Transverse colon (tissue), 4 donors: ENCODE data around the gene ARHGAP40.

Experiments used
- CTCF ChIP-seq, 5 experiments: fragments of 200-600 bp in 3 of 5; fragments of 450-650 bp in 2 of 5; sonication (generic) in 3 of 5; IDR thresholded peaks; 1 replicate in 2 of 5; 2 replicates in 3 of 5; pipeline ENCODE4 v1.5.1; 2016 to 2017; ENCODE audit warnings: antibody characterized with exemption in 5 of 5, inconsistent platforms in 3 of 5, mild to moderate bottlenecking in 2 of 5, moderate library complexity in 1 of 5
- POLR2A ChIP-seq: fragments of 450-650 bp; IDR thresholded peaks from one replicate; pipeline ENCODE4 v1.6.1; 2016; ENCODE audit warnings: antibody characterized with exemption, mild to moderate bottlenecking, moderate library complexity
- POLR2AphosphoS5 ChIP-seq, 3 donors: sonication (generic); formaldehyde crosslinking; IDR thresholded peaks; one replicate each; pipeline ENCODE4 v1.6.1; 2016; ENCODE audit warnings: antibody characterized with exemption in 3 of 3

GRCh38 chr20:38590676-38591473 lies 10.7 kb upstream of the ARHGAP40 start:
- TF ChIP-seq POLR2A (no peak), CTCF (IDR thresholded peaks at IDR 0.05) (no peak), POLR2AphosphoS5 (IDR thresholded peaks at IDR 0.05) (no peak)
